DMS53 treated with DMSO at 0.1 percent for 48 hours (cell line): ENCODE measurements around the gene ILDR1.
A peak's percentile ranks its signal among the peaks of the same experiment; 100 is the strongest.
"Not testable (repeated sequence)": the region's sequence is repeated elsewhere in the genome, so short reads cannot be mapped to it uniquely, and the experiment has no call there.

ENCODE experiments used
- DNase-seq: peaks from one replicate; lab custom pipeline; 2025; ENCODE audit not compliant: unreplicated experiment; lab: John Stamatoyannopoulos, UW

The ILDR1 gene

DNA sequence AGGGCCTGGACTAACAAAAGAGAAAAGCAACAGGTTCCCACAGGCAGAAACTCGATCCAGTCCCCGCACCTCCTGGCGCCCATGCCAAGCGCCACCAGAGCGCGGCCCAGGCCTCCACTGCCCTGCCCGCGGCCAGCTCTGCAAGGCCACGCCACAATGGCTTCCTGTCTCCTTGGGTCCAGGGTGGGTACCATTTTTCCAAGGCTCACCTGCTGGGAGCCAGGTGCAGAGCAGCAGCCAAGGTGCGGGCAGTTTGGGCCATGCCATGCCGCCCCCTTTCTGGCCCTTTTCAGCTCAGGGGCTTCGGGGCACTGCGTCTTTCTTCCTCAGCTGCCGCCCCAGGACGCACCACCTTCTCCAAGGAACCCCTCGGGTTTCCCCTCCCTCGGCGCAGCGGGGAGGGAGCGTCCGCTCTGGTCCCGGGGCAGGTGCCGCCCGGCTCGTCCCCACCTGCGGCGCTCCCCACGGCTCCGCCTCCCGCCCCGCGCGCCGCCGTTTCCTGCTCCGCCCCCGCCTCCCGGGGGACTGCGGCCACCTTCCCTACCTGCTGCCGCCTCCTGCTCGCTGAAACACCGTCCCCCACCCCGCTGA, at the start of gene ILDR1:
ILDR1 (minus strand) TSS at position 437 of the 591 bp plus-strand sequence; CDS start at position 267, 170 bp downstream.
- DNase-seq = peak; percentile 46

DNA sequence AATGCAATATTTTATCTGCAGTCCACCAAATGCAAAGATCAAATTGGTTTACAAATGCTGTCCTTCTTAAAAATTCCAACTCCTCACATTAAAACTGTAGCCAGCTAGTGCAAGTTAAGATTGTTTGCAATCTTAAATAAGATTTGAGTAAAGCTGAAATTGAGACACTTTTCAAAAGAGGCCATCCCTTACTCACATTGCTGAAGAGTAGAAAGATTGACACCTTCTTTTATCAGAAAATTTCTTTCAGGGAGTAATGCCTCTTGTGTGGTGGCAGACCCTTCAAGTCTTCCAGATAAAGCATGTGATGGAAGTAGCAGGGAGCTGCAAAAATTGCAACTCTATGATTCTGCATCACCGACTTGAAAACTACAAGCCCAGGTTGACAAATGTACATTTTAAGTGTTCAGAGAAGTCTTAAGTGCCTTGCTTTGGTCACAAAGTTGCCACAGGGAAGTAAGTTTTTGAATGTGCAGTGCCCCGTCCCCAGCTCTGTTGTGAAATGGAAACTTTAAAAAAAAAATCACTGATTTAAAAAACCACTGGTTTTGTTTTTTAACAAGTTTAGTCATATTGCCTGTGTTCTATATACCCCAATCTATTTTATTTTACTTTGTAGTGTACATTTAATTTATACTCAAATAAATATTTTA, 45.7 kb upstream of the ILDR1 start:
- DNase-seq = no peak

- DNase-seq = no peak
Measured at GRCh38 chr3:122067214-122067550, 45.1 kb upstream of the ILDR1 start.

DNA sequence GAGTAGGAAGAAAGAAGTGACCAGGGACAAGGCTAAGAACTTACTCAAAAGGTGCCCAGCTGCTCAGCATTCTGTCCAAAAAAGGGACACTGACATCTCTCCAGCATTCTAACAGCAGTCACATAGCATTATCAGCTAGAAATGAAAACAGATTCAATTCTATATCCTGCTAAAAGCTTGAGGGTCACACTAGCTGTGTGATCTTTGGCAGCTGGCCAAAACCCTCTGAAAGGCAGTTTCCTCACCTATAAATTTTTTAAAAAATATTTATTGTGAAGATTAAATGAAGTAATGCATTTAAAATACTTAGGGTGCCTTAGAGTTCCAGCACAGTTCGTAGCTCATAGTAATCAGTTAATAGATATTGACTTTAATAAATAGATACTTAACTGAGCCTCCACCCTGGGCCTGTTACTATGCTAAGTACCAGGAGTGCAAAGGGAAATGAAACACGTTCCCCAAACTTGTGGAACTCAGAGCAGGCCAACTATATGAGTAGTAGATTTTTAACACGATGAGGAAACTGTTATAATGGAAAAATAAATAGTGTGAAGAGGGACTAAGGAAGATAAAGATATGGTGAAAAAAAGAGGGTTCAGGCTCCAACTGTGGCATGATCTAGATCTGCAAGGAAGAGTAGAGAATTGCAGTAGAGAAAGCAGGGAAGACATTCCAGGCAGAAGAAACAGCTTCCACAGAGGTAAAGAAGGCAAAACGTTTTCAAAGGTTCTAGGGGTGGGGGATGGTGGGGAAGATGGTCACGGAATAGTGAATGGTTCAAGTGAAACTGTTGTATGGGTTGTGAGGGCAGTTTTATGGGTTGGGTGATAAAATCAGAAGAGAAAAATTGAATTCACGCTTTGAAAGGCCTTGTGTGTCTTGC, 44.5 kb upstream of the ILDR1 start:
- DNase-seq = no peak

- no peak for DNase-seq
Measured at GRCh38 chr3:122064326-122064725, 42.3 kb upstream of the ILDR1 start.

DNA sequence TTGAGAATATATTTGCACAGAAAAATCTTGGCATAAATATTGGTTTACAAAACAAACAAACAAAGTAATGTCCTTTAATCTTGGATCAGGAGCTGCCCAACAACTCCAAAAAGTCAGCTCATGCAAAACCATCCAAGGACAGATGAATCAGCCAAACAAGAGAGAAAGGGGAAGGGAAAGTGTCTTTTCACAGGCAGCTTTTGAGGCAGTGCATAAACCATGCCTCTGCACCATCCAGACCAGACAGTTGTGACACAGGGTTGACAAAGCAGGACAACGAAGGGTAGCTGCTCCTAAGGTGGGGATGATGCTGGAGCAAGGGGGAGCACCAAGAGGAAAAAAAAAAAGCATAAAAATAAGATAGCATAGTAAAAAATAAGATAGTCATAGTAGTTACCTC, 41.9 kb upstream of the ILDR1 start:
- no peak for DNase-seq

GRCh38 chr3:122060040-122060698, 38.1 kb upstream of the ILDR1 start:
- no peak for DNase-seq

- DNase-seq = no peak
Measured at GRCh38 chr3:122058294-122058693, 36.2 kb upstream of the ILDR1 start.

- no peak for DNase-seq
Measured at GRCh38 chr3:122057671-122058070, 35.6 kb upstream of the ILDR1 start.

GRCh38 chr3:122055215-122055614, 33.2 kb upstream of the ILDR1 start, which contains the start of gene CD86:
Gene CD86 (plus strand): TSS chr3:122055362. CDS start chr3:122055490, 128 bp downstream.
- no peak for DNase-seq

GRCh38 chr3:122052968-122053367, 30.9 kb upstream of the ILDR1 start:
- no peak for DNase-seq

DNA sequence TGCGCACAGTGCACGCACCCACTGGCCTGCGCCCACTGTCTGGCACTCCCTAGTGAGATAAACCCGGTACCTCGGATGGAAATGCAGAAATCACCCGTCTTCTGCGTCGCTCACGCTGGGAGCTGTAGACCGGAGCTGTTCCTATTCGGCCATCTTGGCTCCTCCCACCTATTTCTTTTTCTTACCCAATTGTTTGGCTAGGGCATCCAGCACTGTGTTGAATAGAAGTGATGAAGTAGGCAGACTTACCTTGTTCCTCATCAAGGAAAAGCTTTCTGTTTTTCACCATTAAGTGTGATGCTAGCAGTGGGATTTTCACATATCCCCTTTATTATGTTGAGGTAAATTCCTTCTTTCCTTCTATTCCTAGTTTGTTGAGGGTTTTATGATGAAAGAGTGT, 25.7 kb upstream of the ILDR1 start:
- peak; percentile 37 for DNase-seq

- not testable (repeated sequence) for DNase-seq
Measured at GRCh38 chr3:122047296-122047695, 25.2 kb upstream of the ILDR1 start.

- DNase-seq = no peak
Measured at GRCh38 chr3:122033023-122033422, 11.0 kb upstream of the ILDR1 start.

DNA sequence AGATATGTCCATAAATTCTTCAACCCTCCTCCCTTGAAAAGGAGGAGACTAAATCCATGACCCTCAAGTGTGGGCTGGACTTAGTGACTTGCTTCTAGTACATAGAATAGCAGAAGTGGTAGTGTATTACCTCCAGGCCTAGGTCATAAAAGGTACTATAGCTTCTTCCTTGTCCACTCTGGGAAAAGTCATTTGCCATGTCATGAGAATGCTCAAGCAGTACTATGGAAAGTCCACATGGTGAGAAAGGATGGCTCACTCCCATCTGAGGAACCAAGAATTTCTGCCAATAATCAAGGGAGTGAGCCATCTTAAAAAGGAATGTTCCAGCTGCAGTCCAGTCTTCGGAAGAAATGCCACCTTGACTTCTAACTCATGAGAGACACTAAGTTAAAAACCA, 10.5 kb upstream of the ILDR1 start:
- DNase-seq = no peak

DNA sequence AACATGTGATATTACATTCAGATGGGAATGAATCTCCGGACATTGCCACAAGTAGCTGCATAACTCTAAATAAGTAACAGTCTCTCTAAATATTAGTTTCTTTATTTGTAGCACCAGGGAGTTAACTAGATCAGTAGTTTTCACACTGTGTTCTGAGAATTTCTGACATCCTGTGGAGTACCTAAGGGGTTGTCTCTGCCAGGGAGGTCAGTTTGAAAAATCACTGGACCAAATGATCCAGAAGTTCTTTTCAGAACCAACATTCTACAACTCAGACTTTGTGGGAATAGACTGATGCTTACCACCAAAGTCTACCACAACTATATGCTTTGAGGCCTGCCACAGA, 9.0 kb upstream of the ILDR1 start:
- DNase-seq = no peak

GRCh38 chr3:122030381-122031122, 8.5 kb upstream of the ILDR1 start:
- DNase-seq = no peak

- DNase-seq = no peak
Measured at GRCh38 chr3:122025296-122025695, 3.2 kb upstream of the ILDR1 start.

DNA sequence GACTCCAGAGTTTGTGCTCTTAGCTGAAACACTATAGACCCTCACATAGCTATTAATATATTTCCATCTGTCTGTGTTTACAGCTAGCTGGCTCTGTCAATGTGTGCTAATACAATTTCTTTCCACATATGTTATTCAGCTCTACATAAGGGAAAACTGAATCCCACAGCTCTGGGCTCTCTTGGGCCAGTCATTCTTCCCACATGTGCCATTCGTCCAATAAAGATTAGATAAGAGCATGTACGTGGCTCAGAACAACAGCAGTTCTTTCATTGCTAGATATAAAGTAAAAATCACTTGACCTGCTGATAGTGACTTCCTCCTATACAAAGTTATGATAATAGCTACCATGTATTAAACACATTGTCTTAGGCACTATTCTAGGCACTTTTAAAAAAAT, 2.8 kb upstream of the ILDR1 start:
- DNase-seq = no peak

DNA sequence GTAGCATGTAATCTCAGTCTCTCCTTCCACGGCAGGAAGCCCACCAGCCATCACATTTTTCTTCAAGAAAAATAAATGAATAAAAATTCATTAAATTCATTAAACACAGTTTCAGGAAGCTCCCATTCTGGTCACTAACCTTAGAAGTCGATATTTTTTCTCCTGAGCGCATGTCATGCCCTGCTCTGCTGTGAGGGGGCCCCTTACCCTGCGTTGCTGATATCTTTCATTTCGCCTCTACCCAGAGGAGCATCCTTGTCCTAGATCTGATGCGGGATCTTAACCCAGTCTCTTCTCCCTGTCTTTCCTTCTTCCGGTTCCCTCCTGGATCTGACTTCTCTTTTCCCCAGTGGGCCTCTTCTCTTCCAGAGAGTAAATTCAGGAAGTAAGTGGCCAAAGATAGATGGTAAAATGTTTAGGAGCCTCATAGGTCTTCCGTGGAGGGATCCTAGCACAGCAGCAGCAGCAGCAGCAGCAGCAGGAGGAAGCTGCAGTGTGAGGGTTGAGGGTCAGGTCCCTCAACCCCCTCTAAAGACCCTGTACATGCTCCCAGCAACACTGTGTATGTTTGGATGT, 1.4 kb upstream of the ILDR1 start:
- DNase-seq = no peak

DNA sequence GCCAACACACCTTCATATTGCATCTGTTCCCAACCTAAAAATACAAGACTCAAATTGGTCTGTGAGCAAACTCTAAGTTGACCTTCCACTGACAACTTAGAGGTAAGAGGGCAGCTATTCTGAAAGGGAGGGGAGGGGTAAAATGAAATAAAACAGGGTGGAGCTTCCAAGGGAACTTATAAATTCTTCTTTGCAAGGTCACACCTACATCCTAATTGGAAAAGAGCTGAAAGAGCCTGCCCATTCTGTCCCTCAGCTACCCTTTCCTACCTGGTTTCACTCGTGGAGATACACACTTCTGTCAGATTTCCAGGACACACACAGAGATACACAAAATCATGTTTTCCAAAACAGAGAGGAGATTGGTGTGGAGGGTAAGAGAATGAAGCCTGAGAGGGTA, 1.0 kb downstream of the ILDR1 start:
- no peak for DNase-seq
